ENCODE measurements around the gene MRPL3.
"Not testable (repeated sequence)": the region's sequence is repeated elsewhere in the genome, so short reads cannot be mapped to it uniquely, and the experiment has no call there.

The MRPL3 gene

GRCh38 chr3:131491775-131492174, 11.0 kb downstream of the MRPL3 start:
- no peak for DNase-seq

DNA sequence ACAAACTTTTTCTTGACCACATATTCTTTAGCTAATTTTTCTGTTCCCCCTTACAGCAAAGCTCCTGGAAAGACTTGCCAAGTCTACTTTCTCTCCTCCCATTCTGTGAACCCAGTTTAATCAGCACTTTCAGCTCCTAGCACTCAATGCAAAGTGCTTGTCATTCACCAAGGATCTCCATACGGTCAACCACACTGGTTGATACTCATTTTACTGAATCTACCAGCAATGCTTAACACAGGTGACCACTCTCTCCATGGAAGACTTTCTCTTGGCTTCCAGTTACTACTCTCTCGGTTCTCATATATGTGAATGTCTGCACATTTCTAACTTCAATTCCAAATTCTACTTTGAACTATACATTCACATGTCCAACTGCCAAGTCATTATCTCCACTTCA, 11.7 kb downstream of the MRPL3 start:
- no peak for DNase-seq

- not testable (repeated sequence) for DNase-seq
These were observed 16.2 kb downstream of the MRPL3 start for GRCh38 chr3:131486545-131486944.

DNA sequence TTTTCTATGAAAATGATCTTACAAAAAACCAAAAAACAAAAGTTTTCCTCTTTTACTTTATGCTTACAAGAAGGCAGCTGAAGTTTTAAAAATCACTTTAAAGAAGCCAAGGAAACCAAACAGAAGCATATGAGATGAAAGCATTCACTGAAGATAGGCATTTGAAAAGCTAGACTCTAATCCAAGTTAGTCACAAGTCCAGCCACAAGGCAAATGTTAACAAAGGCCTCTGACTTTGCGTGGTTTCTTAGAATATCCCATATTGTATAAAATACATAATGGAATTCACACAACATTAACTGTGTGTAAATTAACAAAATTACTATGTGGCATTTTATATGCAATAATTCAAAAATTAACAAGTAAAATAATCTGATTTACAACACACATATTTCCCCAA, 17.7 kb downstream of the MRPL3 start:
- no peak for DNase-seq

DNA sequence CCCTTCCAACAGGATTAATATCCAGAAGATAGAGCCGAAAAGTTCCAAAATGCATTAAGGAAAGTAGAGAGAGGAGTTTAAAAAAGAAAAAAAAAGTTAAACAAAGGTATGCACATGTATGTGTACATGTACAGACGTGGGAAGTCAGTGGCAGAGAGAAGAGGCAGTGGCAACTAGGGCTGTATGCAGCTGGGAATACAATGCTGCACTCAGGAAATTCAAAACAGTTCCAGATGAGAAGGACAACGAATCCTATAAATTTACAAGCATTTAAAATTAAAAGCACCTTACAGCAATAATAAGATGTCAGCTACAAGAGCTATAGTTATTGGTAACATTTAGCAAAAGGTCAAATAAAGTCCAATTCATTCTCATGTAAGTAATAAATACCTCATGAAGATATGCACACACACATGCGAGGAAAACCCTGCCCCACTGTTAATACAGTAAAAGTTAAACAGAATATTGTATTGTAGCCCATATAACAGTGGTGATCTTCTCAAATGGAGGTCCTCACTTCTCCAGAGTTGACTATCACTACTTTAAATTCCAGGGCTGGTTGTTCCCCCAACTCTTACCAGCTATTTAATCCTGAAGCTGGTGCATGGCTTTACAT, 18.2 kb downstream of the MRPL3 start:
- DNase-seq, result no peak

DNA sequence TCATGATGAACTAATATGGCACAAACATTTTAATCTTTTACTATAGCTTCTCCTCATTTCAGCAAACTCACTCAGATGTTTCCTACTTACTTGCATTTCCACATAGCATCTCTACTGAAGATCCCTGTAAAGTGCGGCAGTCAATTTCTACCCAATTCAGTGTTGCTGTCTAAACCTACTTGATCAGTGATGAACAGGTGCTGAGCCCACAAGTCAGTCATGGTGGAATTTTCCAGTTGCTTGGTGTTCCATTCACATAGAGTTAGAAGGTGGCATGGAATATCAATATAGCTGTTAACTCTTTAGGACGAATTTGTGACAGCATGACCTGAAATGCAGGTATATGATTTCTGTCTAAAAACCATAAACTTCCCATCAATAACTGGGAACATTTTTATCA, 22.7 kb downstream of the MRPL3 start:
- DNase-seq, result no peak

DNA sequence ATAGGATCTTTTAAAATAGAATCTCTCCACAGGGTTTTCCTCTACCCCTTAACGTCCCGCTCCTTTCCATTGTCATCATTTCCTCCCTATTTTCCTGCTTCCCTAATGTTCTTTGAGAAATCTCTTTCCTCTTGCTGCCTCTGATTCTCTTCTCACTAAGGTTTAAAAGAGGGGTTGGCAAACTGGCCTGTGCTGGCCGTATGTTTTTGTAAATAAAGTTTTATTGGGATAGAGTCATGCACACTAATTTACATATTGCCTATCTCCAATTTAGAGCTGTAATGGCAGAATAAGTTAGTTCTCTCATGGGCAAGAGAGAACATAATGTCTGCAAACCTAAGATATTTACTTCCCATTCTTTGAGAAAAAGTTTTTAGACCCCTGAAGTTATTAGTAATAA, 25.0 kb downstream of the MRPL3 start:
- DNase-seq, result no peak

- no peak for DNase-seq
These were observed 28.7 kb downstream of the MRPL3 start for GRCh38 chr3:131474115-131474514.

DNA sequence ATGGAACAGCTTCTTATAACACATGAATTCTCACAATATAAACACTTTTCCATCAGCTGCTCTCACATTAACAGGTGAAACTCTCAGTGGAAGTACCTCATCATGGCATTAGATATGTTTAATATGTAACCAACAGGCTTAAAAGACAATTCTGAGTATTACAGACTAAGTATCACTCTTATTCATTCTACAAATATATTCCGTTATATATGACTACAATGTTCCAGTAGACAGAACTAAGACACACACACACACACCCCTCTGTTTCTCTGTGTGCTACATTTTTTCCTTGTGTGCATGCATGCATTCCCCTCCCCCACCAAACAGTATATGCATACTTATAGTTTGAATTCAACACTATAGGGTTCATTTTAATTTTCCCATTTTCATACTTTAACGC, 32.4 kb downstream of the MRPL3 start:
- DNase-seq, result no peak

GRCh38 chr3:131458653-131459052, 44.1 kb downstream of the MRPL3 start:
- DNase-seq, result no peak

GRCh38 chr3:131457220-131457619, 45.6 kb downstream of the MRPL3 start:
- DNase-seq, result no peak

GRCh38 chr3:131454501-131454900, 48.3 kb downstream of the MRPL3 start:
- DNase-seq, result no peak

GRCh38 chr3:131453533-131453932, 49.2 kb downstream of the MRPL3 start:
- DNase-seq, result no peak

- no peak for DNase-seq
These were observed 55.4 kb downstream of the MRPL3 start for GRCh38 chr3:131447349-131447748.

GRCh38 chr3:131444180-131444579, 58.6 kb downstream of the MRPL3 start:
- no peak for DNase-seq

GRCh38 chr3:131439084-131439483, 63.7 kb downstream of the MRPL3 start:
- no peak for DNase-seq

DNA sequence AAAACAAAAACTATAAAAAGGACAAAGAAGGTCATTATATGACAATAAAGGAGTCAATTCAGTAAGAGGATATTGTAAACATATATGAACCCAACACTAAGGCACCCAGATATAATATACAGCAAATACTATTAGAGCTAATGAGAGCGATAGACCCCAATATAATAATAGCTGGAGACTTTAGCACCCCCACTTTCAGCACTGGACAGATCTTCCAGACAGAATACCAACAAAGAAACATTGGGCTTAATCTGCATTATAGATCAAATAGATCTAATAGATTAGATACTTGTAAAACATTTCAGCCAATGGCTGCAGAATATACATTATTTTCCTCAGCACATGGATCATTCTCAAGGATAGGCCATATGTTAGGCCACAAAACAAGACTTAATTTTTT, 67.8 kb downstream of the MRPL3 start:
- DNase-seq, result no peak

- DNase-seq, result no peak
These were observed 70.3 kb downstream of the MRPL3 start for GRCh38 chr3:131432441-131432840.

DNA sequence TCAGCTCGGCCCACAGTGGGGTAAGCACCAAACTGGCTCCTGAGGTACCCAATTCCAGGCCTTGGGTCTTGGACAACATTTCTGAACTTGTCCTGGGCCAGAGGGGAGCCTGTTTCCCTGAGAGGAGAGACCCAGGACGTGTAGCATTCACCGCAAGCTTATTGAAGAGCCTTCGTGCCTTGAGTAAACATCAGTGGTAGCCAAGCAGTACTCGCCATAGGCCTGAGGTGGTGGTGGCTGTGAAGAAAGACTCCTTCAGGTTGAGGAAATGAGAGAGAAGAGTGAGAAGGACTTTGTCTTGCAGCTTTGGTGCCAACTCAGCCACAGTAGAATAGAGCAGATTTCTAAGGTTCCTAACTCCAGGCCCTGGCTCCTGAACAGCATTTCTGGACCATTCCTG, 71.0 kb downstream of the MRPL3 start:
- DNase-seq, result no peak

DNA sequence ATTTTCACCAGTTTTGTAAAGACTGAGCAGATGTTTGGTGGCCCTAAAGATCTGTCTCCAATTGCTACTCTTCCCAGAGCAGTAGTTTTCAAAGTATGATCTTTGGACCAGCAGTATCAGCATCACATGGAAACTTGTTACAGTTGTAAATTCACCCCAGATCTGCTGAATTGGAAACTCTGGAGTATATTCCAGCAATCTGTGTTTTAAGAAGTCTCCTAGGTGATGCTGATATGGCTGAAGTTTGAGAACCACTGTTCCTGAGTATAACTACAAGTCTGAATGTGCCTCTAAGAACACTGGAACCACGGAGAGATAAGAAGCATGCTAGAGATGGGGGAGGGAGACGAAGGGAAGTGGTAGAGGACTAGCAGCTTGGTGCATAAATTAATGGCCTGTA, 75.5 kb downstream of the MRPL3 start:
- no peak for DNase-seq

GRCh38 chr3:131421957-131422498, 80.7 kb downstream of the MRPL3 start:
- DNase-seq, result no peak

- no peak for DNase-seq
These were observed 81.5 kb downstream of the MRPL3 start for GRCh38 chr3:131421301-131421700.

GRCh38 chr3:131417751-131418150, 85.0 kb downstream of the MRPL3 start:
- DNase-seq, result no peak

All from CD4-positive, alpha-beta T cell treated with Interleukin-15 for 1 hour (primary cell).